ENCODE measurements around the gene NLRP11.

- no peak for TF ChIP-seq TCF12 (IDR thresholded peaks at IDR 0.05; ENCODE audit: low read depth)
- no peak for TF ChIP-seq EP300 (IDR thresholded peaks at IDR 0.05; ENCODE audit: borderline replicate concordance)
- no peak for TF ChIP-seq REST (IDR thresholded peaks at IDR 0.05; ENCODE audit: low read depth)
- TF ChIP-seq ZBTB7A (IDR thresholded peaks at IDR 0.05; ENCODE audit: low read depth), result no peak
- no peak for TF ChIP-seq YY1 (IDR thresholded peaks at IDR 0.05; ENCODE audit: low read depth)
- TF ChIP-seq TEAD4 (IDR thresholded peaks at IDR 0.05), result no peak
Observed at GRCh38 chr19:55753401-55753800, 78.4 kb downstream of the NLRP11 start.

All from Ishikawa (cell line).